ENCODE measurements around the gene JAK2.

- no peak for TF ChIP-seq CTCF (conservative IDR thresholded peaks at IDR 0.05; ENCODE audit: low read depth, low read length)
- no peak for TF ChIP-seq RFX5 (IDR thresholded peaks at IDR 0.05; ENCODE audit: low read depth, low read length)
- no peak for TF ChIP-seq SMC3 (IDR thresholded peaks at IDR 0.05; ENCODE audit: low read depth, low read length)
- TF ChIP-seq CEBPB (IDR thresholded peaks at IDR 0.05; ENCODE audit: low read depth, low read length): no peak
- TF ChIP-seq RAD21 (IDR thresholded peaks at IDR 0.05; ENCODE audit: low read length): no peak
- TF ChIP-seq FOS (IDR thresholded peaks at IDR 0.05; ENCODE audit: low read depth, low read length): no peak
These were observed 28.3 kb downstream of the JAK2 start for GRCh38 chr9:5013374-5013773.
